ENCODE data around the gene CCHCR1. TPM values are rescaled to one million over a fixed set of nuclear protein-coding genes. Genes with fewer than 3 reads are reported as not detected.
"Not testable (repeated sequence)": the region's sequence is repeated elsewhere in the genome, so short reads cannot be mapped to it uniquely, and the experiment has no call there.

Gene CCHCR1
- total RNA-seq, 1 experiment from 2014 or later = 23.1 TPM

DNA sequence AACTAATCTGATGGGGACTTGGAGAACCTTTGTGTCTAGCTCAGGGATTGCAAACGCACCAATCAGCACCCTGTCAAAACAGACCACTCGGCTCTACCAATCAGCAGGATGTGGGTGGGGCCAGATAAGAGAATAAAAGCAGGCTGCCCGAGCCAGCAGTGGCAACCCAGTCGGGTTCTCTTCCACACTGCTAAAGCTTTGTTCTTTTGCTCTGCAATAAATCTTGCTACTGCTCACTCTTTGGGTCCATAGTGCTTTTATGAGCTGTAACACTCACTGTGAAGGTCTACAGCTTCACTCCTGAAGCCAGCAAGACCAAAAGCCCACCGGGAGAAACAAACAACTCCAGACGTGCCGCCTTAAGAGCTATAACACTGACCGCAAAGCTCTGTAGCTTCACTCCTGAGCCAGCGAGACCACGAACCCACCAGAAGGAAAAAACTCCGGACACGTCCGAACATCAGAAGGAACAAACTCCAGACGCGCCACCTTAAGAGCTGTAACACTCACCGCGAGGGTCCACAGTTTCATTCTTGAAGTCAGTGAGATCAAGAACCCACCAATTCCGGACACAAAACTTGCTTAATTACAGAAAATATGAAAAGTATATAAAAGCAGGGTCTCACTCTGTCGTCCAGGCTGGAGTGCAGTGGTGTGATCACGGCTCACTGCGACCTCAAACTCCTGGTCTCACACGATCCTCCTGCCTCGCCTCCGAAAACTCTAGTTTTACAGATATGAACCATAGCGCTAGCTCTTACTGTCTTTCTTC lies 38.8 kb upstream of the CCHCR1 start:
- H3K79me2 ChIP-seq (ENCODE audit: low read length); DNase-seq; H3K9me3 ChIP-seq (ENCODE audit: low read length): not testable (repeated sequence)

DNA sequence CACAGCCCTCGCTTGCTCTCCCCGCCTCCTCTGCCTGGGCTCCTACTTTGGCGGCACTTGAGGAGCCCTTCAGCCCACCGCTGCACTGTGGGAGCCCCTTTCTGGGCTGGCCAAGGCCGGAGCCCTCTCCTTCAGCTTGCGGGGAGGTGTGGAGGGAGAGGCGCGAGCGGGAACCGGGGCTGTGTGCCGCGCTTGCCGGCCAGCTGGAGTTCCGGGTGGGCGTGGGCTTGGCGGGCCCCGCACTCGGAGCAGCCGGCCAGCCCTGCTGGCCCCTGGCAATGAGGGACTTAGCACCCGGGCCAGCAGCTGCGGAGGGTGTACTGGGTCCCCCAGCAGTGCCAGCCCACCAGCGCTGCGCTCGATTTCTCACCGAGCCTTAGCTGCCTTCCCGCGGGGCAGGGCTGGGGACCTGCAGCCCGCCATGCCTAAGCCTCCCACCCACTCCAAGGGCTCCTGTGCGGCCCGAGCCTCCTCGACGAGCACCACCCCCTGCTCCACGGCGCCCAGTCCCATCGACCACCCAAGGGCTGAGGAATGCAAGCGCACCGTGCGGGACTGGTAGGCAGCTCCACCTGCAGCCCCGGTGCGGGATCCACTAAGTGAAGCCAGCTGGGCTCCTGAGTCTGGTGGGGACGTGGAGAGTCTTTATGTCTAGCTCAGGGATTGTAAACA lies 37.8 kb upstream of the CCHCR1 start:
- not testable (repeated sequence) for H3K27ac ChIP-seq (ENCODE audit: low read length); H3K27me3 ChIP-seq (ENCODE audit: low read length); H3K4me3 ChIP-seq (ENCODE audit: low read length)

More for the DNA sequence above, 38.8 kb upstream of the CCHCR1 start:
- not testable (repeated sequence) for H3K4me3 ChIP-seq (ENCODE audit: low read length); H3K4me1 ChIP-seq (ENCODE audit: low read length); H3K27me3 ChIP-seq (ENCODE audit: low read length); H3K36me3 ChIP-seq (ENCODE audit: insufficient read depth, low read length); H3K9ac ChIP-seq (ENCODE audit: low read length); H3K27ac ChIP-seq (ENCODE audit: low read length); H4K20me1 ChIP-seq (ENCODE audit: insufficient read depth, low read depth, low read length); H2AFZ ChIP-seq (ENCODE audit: low read length); H3K9me2 ChIP-seq (replicated peaks; ENCODE audit: insufficient read depth, low read length)
- H3K4me2 ChIP-seq (ENCODE audit: low read depth, low read length, poor library complexity, severe bottlenecking) = peak overlapping the region; percentile 87

DNA sequence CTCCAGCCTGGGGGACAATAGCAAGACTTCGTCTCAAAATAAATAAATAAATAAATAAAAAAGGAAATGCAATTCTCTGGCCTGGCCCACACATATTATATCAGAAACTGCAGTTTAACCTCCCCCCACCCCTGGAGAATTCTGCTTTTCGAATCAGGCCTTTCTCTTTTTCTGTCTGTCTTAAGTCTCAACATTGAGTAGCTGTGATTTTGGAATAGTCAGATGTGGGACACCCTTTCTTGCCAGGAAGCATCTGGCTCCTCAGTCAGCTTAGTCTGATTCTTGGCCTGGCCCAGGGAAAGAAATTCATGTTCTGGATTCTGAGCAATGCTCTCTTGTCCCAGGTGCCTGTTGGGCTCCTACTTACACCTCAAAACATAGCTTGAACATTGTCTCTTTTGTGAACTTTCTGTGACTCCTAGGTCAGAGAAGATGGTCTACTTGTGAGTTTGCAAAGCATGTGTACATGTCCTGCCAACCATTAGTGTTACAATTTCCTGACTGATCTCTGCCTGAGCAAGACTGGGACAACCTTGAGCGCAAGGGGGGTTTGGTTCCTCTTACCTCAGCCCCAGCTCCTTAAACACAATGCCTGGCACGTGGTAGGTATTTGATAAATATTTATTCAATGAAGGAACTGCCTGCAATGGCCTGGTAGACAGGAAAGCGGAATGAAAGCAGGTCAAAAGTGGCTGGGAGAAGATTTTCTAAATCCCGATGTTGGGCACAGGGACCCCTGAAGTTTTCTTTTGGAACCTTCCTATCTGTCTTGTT lies 36.6 kb upstream of the CCHCR1 start:
- Histone ChIP-seq H3K79me2 (ENCODE audit: low read length) (no peaks in the 10 kb centered on the region), H4K20me1 (ENCODE audit: insufficient read depth, low read depth, low read length) (no peaks in the 10 kb centered on the region), H3K27ac (ENCODE audit: low read length) (no peak overlapping the region), H3K9me2 (replicated peaks; ENCODE audit: insufficient read depth, low read length) (no peaks in the 10 kb centered on the region), H3K27me3 (ENCODE audit: low read length) (no peaks in the 10 kb centered on the region), H3K4me2 (ENCODE audit: low read depth, low read length, poor library complexity, severe bottlenecking) (no peak overlapping the region), H3K4me1 (ENCODE audit: low read length) (peaks cover 5% of the 10 kb centered on the region), H3K9ac (ENCODE audit: low read length) (no peak overlapping the region), H2AFZ (ENCODE audit: low read length) (no peak overlapping the region), H3K36me3 (ENCODE audit: insufficient read depth, low read length) (no peaks in the 10 kb centered on the region), H3K9me3 (ENCODE audit: low read length) (no peaks in the 10 kb centered on the region), H3K4me3 (ENCODE audit: low read length) (no peak overlapping the region)
- no peak for DNase-seq

More for the DNA sequence above, 37.8 kb upstream of the CCHCR1 start:
- not testable (repeated sequence) for H3K9me2 ChIP-seq (replicated peaks; ENCODE audit: insufficient read depth, low read length); H4K20me1 ChIP-seq (ENCODE audit: insufficient read depth, low read depth, low read length); H3K4me2 ChIP-seq (ENCODE audit: low read depth, low read length, poor library complexity, severe bottlenecking); H3K79me2 ChIP-seq (ENCODE audit: low read length); H2AFZ ChIP-seq (ENCODE audit: low read length); H3K9me3 ChIP-seq (ENCODE audit: low read length); H3K4me1 ChIP-seq (ENCODE audit: low read length); DNase-seq; H3K36me3 ChIP-seq (ENCODE audit: insufficient read depth, low read length); H3K9ac ChIP-seq (ENCODE audit: low read length)

DNA sequence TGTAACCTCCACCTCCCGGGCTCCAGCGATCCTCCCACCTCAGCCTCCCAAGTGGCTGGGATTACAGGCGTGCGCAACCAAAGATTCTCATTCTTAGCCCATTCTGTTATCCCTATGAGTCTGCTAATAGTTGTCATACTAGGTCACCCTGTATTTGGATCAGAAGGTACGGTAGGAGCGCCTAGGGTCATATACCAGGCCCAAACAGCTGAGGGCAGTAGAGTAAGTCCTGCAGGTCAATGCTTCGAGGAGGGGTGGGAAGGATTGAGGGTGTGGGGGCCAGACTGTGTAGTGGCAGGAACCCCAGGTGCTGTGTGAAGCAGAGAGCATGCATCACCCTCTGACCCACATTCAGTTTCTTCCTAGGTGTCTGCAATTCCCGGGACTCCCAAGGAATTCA lies 35.6 kb upstream of the CCHCR1 start:
- Histone ChIP-seq H3K36me3 (ENCODE audit: insufficient read depth, low read length) (no peaks in the 10 kb centered on the region), H3K4me1 (ENCODE audit: low read length) (peaks cover 5% of the 10 kb centered on the region)

DNA sequence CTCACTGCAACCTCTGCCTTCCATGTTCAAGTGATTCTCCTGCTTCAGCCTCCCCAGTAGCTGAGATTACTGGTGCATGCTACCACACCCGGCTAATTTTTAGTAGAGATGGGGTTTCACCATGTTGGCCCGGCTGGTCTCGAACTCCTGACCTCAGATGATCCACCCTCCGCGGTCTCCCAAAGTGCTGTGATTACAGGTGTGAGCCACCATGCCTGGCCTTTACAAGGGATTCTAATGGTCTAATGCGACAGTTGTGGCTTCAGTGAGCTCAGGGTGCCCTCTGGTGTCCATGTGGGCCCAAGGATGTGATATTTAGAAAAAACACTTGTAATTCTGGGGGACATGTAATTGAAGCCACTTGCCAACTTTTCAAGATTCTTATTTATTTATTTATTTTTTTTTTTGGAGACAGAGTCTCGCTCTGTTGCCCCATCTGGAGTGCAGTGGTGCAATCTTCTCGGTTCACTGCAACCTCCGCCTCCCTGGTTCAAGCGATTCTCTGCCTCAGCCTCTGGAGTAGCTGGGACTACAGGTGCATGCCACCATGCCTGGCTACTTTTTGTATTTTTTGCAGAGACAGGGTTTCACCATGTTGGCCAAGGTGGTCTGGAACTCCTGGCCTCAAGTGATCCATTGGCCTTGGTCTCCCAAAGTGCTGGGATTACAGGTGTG lies 35.0 kb upstream of the CCHCR1 start:
- H3K27ac ChIP-seq (ENCODE audit: low read length); H3K4me1 ChIP-seq (ENCODE audit: low read length); H4K20me1 ChIP-seq (ENCODE audit: insufficient read depth, low read depth, low read length); H3K79me2 ChIP-seq (ENCODE audit: low read length); H3K36me3 ChIP-seq (ENCODE audit: insufficient read depth, low read length); H2AFZ ChIP-seq (ENCODE audit: low read length); H3K9me3 ChIP-seq (ENCODE audit: low read length); H3K4me3 ChIP-seq (ENCODE audit: low read length); H3K27me3 ChIP-seq (ENCODE audit: low read length); H3K9me2 ChIP-seq (replicated peaks; ENCODE audit: insufficient read depth, low read length); H3K9ac ChIP-seq (ENCODE audit: low read length); H3K4me2 ChIP-seq (ENCODE audit: low read depth, low read length, poor library complexity, severe bottlenecking): not testable (repeated sequence)
- DNase-seq = peak; percentile 90

More for the DNA sequence above, 35.6 kb upstream of the CCHCR1 start:
- Histone ChIP-seq H3K9me3 (ENCODE audit: low read length) (no peaks in the 10 kb centered on the region), H3K9me2 (replicated peaks; ENCODE audit: insufficient read depth, low read length) (no peaks in the 10 kb centered on the region), H3K9ac (ENCODE audit: low read length) (no peak overlapping the region), H3K27me3 (ENCODE audit: low read length) (no peaks in the 10 kb centered on the region), H3K4me2 (ENCODE audit: low read depth, low read length, poor library complexity, severe bottlenecking) (no peak overlapping the region), H3K4me3 (ENCODE audit: low read length) (no peak overlapping the region), H4K20me1 (ENCODE audit: insufficient read depth, low read depth, low read length) (no peaks in the 10 kb centered on the region), H3K79me2 (ENCODE audit: low read length) (no peaks in the 10 kb centered on the region), H3K27ac (ENCODE audit: low read length) (no peak overlapping the region), H2AFZ (ENCODE audit: low read length) (no peak overlapping the region)
- DNase-seq = no peak

DNA sequence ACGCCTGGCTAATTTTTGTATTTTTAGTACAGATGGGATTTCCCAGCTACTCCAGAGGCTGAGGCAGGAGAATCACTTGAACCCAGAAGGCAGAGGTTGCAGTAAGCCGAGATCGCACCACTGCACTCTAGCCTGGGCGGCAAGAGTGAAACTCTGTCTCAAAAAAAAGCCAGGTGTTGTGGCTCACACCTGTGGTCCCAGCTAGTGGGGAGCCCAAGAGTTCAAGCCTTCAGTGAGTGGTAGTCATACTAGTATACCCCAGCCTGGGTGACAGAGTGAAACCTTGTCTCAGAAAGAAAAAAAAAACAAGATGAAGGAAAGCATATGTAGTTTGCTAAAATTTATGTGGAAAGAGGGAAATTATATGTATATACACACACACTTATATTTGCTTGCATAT lies 32.9 kb upstream of the CCHCR1 start:
- no peaks in the 10 kb centered on the region for H3K4me1 ChIP-seq (ENCODE audit: low read length)
- no peak overlapping the region for H3K4me2 ChIP-seq (ENCODE audit: low read depth, low read length, poor library complexity, severe bottlenecking)
- no peak for DNase-seq
- H3K9me3 ChIP-seq (ENCODE audit: low read length) = no peaks in the 10 kb centered on the region
- no peaks in the 10 kb centered on the region for H3K79me2 ChIP-seq (ENCODE audit: low read length)
- no peaks in the 10 kb centered on the region for H3K27me3 ChIP-seq (ENCODE audit: low read length)
- H3K36me3 ChIP-seq (ENCODE audit: insufficient read depth, low read length) = no peaks in the 10 kb centered on the region
- no peak overlapping the region for H3K4me3 ChIP-seq (ENCODE audit: low read length)
- H4K20me1 ChIP-seq (ENCODE audit: insufficient read depth, low read depth, low read length) = no peaks in the 10 kb centered on the region
- no peak overlapping the region for H3K9ac ChIP-seq (ENCODE audit: low read length)
- no peak overlapping the region for H3K27ac ChIP-seq (ENCODE audit: low read length)
- H3K9me2 ChIP-seq (replicated peaks; ENCODE audit: insufficient read depth, low read length) = no peaks in the 10 kb centered on the region
- H2AFZ ChIP-seq (ENCODE audit: low read length) = no peak overlapping the region

DNA sequence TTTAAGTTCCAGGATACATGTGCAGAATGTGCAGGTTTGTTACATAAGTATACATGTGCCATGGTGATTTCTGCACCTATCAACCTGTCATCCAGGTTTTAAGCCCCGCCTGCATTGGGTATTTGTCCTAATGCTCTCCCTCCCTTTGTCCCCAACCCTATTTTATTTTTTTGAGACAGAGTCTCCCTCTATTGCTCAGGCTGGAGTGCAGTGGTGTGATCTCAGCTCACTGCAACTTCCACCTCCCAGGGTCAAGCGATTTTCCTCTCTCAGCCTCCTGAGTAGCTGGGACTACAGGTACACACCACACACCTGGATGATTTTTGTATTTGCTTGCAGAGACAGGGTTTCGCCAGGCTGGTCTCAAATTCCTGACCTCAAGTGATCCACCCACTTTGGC lies 31.6 kb upstream of the CCHCR1 start:
- not testable (repeated sequence) for H3K27me3 ChIP-seq (ENCODE audit: low read length); H3K36me3 ChIP-seq (ENCODE audit: insufficient read depth, low read length); H3K9me3 ChIP-seq (ENCODE audit: low read length); H3K79me2 ChIP-seq (ENCODE audit: low read length); DNase-seq; H3K4me1 ChIP-seq (ENCODE audit: low read length); H3K4me2 ChIP-seq (ENCODE audit: low read depth, low read length, poor library complexity, severe bottlenecking); H3K9me2 ChIP-seq (replicated peaks; ENCODE audit: insufficient read depth, low read length); H2AFZ ChIP-seq (ENCODE audit: low read length); H3K27ac ChIP-seq (ENCODE audit: low read length); H4K20me1 ChIP-seq (ENCODE audit: insufficient read depth, low read depth, low read length); H3K4me3 ChIP-seq (ENCODE audit: low read length); H3K9ac ChIP-seq (ENCODE audit: low read length)

DNA sequence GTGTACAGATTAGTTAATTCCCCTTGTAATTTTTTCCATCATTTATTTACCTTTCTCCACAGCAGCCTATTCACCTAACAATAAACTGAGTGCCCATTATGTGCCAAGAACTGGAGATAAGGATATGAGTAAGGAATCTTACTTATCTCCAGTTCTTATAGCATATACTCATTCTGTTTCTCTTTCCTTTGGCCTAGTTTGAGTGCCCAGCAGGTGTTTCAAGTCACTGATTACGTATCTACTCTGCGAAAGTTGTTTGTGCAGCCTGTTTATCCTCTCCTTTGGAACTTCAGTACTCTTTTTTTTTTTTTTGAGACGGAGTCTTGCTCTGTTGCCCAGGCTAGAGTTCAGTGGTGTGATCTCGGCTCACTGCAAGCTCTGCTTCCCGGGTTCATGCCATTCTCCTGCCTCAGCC lies 30.2 kb upstream of the CCHCR1 start:
- no peaks in the 10 kb centered on the region for H3K79me2 ChIP-seq (ENCODE audit: low read length)
- no peaks in the 10 kb centered on the region for H3K9me2 ChIP-seq (replicated peaks; ENCODE audit: insufficient read depth, low read length)
- no peak overlapping the region for H3K27ac ChIP-seq (ENCODE audit: low read length)
- H3K4me3 ChIP-seq (ENCODE audit: low read length) = no peak overlapping the region
- no peak overlapping the region for H3K9ac ChIP-seq (ENCODE audit: low read length)
- no peaks in the 10 kb centered on the region for H3K4me1 ChIP-seq (ENCODE audit: low read length)
- H3K36me3 ChIP-seq (ENCODE audit: insufficient read depth, low read length) = no peaks in the 10 kb centered on the region
- no peaks in the 10 kb centered on the region for H4K20me1 ChIP-seq (ENCODE audit: insufficient read depth, low read depth, low read length)
- H3K4me2 ChIP-seq (ENCODE audit: low read depth, low read length, poor library complexity, severe bottlenecking) = no peak overlapping the region
- H3K27me3 ChIP-seq (ENCODE audit: low read length) = no peaks in the 10 kb centered on the region
- H2AFZ ChIP-seq (ENCODE audit: low read length) = no peak overlapping the region
- DNase-seq = no peak
- H3K9me3 ChIP-seq (ENCODE audit: low read length) = no peaks in the 10 kb centered on the region

Measured in Karpas-422 (cell line).